OCI-LY7 (cell line): ENCODE measurements around the gene VSIG8.

ENCODE experiments used
- CTCF ChIP-seq: fragments of 200-600 bp; sonication (generic); conservative IDR thresholded peaks from 2 replicates; pipeline ENCODE4 v1.5.1; 2014; ENCODE audit warnings: mild to moderate bottlenecking, antibody characterized with exemption, low read length, moderate library complexity, mixed read lengths
- EZH2phosphoT487 ChIP-seq: fragments of 200-600 bp; sonication (generic); IDR thresholded peaks from 2 replicates; pipeline ENCODE4 v1.6.1; 2018; ENCODE audit warnings: low read depth, borderline replicate concordance, mild to moderate bottlenecking, mixed run types, antibody characterized with exemption, low read length, moderate library complexity, mixed read lengths

DNA sequence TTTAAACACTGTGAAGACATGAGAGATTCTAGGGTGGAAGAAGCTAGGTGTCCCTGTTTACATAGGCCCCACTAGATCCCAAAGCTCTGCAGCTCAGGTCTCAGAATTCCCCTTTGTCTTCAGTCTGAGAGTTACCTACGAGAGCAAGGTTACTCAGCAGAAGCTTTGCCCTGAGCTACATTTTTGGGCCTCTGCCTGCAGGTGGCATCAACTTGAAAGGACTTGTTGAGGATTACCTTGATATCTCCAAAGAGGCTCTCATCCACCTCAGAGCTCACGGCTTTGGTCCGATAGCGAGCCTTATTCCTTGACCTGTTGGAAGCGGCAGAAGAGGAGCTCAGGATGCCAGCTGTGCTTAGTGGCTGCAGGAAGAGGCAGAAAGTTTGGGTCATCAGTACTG lies 30.5 kb upstream of the VSIG8 start:
- TF ChIP-seq CTCF: peak; percentile 29; the same call in 1 of the 2 replicates
- no peak for TF ChIP-seq EZH2phosphoT487
